ENCODE data around the gene RNPS1.

GRCh38 chr16:2236337-2237101 is 31.4 kb downstream of the RNPS1 start, which contains the start of gene DNASE1L2:
- no peak for TF ChIP-seq POLR2A (IDR thresholded peaks at IDR 0.05; ENCODE audit: low read depth, low read length)
- no peak for TF ChIP-seq TAF1 (IDR thresholded peaks at IDR 0.05; ENCODE audit: borderline replicate concordance, low read depth, low read length)

All from GM12892 (cell line).